Epithelial cell of prostate (primary cell): ENCODE data around the gene FLYWCH2.

Source experiments
- DNase-seq: peaks from one replicate; pipeline ENCODE4 v3.0.0-alpha.2; 2011; ENCODE audit warnings: low read depth, low spot score
- H3K27ac ChIP-seq: fragments of 450-650 bp; 2 replicates; pipeline ENCODE4 v1.5.1; 2017; ENCODE audit warnings: mild to moderate bottlenecking

FLYWCH2 gene

GRCh38 chr16:2852731-2853507, 30.1 kb upstream of the FLYWCH2 start:
- no peak for DNase-seq
- no peak overlapping the region for H3K27ac ChIP-seq

- no peak overlapping the region for H3K27ac ChIP-seq
- DNase-seq: no peak
Observed at GRCh38 chr16:2853531-2854073, 29.4 kb upstream of the FLYWCH2 start.

DNA sequence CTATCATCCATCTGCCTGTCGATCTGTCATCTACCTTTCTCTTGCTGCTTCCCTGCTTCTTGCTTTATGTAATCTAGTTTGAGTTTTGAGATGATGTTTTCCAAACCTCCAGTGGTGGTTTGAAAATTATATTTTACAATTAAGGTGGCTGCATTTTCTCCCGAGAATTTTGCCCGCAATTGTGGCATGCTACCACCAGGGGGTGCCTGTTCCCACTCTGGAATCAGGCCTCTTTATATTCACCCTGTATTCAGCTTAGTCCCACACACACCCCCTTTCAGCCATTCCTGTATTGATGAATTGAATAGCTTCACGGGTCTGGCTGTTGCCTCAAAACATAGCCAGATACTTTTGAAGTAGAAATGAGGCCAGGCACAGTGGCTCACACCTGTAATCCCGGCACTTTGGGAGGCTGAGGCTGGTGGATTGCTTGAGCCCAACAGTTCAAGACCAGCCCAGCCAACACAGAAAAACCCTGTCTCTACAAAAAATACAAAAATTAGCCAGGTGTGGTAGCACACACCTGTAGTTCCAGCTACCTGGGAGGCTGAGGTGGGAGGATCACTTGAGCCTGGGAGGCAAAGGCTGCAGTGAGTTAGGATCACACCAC, 28.2 kb upstream of the FLYWCH2 start:
- H3K27ac ChIP-seq: no peak overlapping the region
- DNase-seq: no peak

DNA sequence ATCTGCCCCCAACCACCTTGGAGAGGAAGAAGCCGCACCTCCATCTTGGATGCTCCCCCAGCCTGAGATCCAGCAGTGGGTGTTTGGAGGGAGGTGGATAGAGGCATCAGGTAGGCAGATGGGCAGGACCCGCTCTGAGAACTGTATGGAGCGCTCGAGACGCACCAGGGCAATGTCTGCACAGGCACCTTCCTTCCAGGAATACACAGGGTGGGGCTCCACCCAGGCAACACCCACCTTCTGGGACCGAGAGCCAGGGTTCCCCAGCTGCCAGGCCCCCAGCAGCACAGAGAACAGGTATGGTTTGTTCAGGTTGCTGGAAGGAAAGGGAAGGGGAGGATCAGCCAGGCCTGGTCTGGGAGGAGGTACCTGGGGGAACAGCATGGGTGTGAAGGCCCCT, 27.5 kb upstream of the FLYWCH2 start:
- H3K27ac ChIP-seq: no peak overlapping the region
- no peak for DNase-seq

GRCh38 chr16:2856061-2856670, 26.8 kb upstream of the FLYWCH2 start:
- no peak for DNase-seq
- peak overlapping the region; percentile 74 for H3K27ac ChIP-seq

DNA sequence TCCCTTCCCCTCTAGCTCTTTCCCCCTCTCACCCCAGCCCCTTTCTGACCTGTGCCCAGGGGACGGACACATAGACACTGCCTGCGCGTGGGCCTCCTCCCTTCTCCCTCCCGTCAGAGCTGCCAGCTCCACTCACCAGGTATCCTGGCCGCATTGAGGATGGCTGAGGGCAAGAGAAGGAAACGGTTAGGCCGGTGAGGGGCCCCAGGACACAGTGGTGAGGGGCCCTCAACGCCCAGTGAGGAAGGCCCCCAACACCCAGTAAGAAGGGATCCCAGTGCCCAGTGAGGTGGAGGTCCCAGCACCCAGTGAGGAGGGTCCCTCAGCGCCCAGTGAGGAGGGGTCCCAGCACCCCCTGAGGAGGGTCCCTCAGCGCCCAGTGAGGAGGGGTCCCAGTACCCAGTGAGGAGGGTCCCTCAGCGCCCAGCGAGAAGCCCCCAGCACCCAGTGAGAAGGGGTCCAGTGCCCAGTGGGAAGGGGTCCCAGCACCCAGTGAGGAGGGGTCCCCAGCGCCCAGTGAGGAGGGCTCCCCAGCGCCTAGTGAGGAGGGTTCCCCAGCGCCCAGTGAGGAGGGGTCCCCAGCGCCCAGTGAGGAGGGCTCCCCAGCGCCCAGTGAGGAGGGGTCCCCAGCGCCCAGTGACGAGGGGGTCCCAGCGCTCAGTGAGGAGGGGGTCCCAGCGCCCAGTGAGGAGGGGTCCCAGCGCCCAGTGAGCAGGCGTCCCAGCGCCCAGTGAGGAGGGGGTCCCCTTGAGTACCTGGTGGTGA, 26.1 kb upstream of the FLYWCH2 start:
- H3K27ac ChIP-seq: peak overlapping the region; percentile 74
- DNase-seq: no peak

DNA sequence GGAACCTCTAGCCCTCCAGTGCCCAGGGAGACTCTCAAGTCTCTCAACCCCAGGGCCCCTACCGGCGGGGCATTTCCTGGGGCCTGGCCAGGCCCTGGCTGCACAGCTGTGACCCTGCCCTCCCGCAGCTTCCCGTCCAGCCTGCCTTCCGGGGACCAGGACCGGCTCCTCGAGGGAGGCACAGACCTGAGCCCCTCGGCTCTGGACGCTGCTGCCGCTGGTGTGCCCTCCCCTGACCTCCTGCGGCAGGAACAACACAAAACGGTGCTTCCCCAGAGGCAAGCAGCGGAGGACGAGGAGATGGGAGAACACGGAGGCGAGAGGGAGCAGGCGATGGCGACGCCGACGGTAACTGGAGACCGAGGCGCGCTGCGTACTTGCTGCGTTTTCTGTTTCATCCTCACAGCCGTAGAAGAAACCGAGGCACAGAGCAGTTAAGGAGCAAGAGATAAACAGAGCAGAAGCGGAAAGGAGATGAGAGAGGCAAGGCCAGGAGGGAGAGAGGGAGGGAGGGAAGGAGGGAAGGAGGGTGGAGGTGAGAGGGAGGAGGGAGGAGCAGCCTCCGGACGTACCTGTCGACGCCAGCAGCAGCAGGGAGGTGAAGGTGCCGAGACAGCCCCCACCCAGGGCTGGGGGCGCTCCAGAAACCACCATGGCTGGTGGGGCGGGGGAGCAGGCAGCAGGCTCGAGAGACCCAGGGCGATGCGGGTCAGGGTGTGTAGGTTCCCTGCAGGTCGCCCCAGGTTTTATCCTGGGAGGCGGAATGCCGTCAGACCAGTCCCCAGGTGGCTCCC, 25.4 kb upstream of the FLYWCH2 start, which contains the start of gene PRSS22:
TSS of gene PRSS22 (minus strand) at position 720 of the 794 bp plus-strand sequence. CDS start at position 654, 66 bp downstream.
- peak within 1 kb of the TSS; percentile 74 for H3K27ac ChIP-seq
- no peak for DNase-seq

DNA sequence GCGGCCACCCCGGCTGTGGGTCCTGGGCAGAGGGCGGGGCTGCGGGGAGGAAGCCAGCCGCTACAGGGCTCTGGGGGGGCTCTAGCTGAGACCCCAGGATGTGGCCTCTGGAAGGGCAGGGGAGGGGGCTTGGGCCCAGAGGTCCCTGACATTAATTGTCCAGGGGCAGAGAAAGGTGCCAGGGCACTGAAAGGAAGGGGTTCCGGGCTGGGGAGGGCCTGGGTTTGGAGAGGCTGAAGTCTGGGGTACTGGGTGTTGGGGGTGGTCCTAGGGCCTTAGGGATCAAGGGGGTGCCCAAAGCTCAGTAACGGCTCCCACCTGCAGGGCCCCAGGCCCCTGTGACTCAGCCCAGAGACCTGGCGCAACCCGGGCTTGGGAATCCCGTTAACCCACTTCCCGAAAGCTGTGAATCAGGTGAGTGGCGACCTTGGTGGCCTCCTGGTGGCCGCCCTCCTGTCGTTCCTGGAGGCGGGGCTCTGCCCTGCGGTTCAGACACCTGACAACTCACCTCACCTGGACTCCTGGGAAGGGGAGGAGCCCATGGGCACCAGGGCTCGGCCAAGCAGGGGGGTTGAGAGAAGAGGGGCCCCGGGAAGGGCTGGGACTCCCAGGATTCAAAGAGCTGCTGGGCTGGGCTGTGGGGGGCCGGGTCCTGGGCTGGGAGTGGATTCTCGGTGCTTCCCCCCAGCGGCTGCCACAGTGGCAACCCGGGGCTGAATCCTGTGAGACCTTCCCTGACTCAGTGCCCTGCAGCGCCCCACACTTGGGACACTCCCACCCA, 24.6 kb upstream of the FLYWCH2 start:
- H3K27ac ChIP-seq: peak overlapping the region; percentile 74
- no peak for DNase-seq

DNA sequence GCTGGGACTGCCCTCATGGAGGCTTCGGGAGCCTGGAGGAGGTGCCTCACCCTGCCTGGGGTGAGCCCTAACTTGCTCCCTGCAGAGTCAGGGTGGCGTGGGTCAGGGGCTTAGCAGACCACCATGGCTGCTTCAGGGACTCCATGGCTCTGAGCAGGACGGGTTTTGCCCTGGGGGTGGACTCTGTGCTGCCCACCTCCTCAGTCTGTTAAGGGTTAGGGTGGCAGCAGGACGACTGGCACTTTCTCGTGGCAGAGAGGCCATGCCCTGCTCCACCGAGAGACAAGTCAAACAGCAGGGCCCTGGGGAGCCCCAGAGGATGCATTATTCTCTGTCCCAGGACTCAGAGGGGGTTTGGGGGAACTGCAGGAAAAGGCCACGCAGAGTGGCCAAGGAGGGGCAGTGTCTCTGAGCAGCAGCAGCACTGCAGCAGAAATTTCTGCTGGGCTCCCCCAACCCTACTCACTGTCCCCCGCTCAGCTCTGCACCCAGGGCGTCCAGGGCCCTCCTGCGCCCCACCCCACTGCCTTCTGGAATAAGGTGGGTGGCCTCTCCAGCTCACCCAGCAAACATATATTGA, 23.2 kb upstream of the FLYWCH2 start:
- H3K27ac ChIP-seq: no peak overlapping the region
- DNase-seq: no peak

GRCh38 chr16:2860826-2861567, 22.0 kb upstream of the FLYWCH2 start:
- H3K27ac ChIP-seq: no peak overlapping the region
- DNase-seq: no peak

GRCh38 chr16:2865651-2866050, 17.4 kb upstream of the FLYWCH2 start:
- no peak overlapping the region for H3K27ac ChIP-seq
- DNase-seq: no peak

- DNase-seq: no peak
- no peak overlapping the region for H3K27ac ChIP-seq
Observed at GRCh38 chr16:2866431-2866830, 16.6 kb upstream of the FLYWCH2 start.

DNA sequence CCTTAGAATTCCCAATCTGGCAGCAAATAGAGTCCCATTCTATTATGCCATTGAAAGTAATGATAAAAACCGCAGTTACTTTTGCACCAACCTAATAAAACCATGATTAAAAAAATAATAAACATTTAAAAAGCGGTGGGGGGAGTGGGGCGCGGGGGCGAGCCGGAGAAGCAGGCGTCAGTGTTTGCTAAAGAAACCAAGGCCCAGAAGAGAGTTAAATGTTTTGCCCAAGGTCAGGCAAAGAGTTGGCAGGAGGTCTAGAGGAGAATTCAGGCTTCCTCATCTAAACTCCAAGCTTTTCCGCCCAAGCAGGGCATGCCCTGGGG, 15.4 kb upstream of the FLYWCH2 start:
- no peak for DNase-seq

DNA sequence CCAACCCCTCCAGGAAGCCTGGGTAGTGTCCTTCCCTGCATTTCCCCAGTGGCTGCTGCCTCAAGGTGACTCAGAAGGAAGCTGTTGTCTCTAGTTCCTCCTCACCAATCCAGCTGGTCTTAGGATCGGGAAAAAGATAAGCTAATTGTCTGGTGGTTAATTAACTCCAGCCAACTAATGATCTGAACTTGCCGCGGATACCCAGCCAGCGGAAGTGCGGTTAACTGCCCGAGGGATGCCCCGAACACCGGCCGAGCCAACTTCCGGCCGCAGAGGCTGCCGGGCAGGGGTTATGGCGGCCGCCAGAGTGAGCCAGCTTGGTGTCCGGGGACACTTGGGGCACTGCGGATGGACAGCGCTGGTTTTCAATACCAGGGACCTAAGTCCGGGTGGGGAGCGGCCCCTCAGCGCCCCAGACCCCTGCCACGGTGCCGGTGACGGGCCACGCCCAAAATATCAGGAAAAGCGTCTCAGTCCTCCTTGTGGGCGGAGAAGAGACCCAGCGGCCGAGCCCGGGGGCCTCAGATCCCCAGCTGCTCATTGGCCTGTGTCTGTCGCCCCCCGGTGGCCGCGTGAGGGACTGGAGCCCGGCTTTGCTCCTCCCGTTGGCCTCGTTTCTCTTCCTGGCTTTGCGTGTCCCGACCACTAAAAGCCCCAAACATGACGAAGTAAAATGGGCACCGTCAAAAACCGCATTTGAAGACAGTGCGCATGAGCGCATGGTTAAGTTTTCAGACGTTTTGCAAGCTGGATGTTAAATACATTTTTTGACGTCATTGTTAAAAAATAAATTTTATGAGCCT, 14.8 kb upstream of the FLYWCH2 start:
- H3K27ac ChIP-seq: peak overlapping the region; percentile 91
- peak; percentile 46 for DNase-seq

More for the DNA sequence above, 15.4 kb upstream of the FLYWCH2 start:
- peak overlapping the region; percentile 91 for H3K27ac ChIP-seq

- no peak overlapping the region for H3K27ac ChIP-seq
- DNase-seq: no peak
Observed at GRCh38 chr16:2871926-2872325, 11.1 kb upstream of the FLYWCH2 start.

GRCh38 chr16:2874032-2874911, 8.7 kb upstream of the FLYWCH2 start:
- no peak for DNase-seq
- H3K27ac ChIP-seq: no peak overlapping the region
